Peyer's patch (tissue), 4 donors: ENCODE data around the gene SUCLG1.

Experiments
- POLR2A ChIP-seq, 2 donors: fragments of 450-650 bp; IDR thresholded peaks; one replicate each; pipeline ENCODE4 v1.5.1; 2017; ENCODE audit warnings: antibody characterized with exemption in 2 of 2, mild to moderate bottlenecking in 2 of 2, moderate library complexity in 2 of 2
- TF ChIP-seq, protein P1 (sequence below), 6 experiments: fragments of 450-650 bp in 4 of 6; fragments of 200-600 bp in 2 of 6; sonication (generic) in 1 of 6; IDR thresholded peaks; one replicate each; pipeline ENCODE4 v1.5.1; 2017 to 2019; ENCODE audit warnings: antibody characterized with exemption in 6 of 6, mild to moderate bottlenecking in 3 of 6, moderate library complexity in 1 of 6

DNA sequence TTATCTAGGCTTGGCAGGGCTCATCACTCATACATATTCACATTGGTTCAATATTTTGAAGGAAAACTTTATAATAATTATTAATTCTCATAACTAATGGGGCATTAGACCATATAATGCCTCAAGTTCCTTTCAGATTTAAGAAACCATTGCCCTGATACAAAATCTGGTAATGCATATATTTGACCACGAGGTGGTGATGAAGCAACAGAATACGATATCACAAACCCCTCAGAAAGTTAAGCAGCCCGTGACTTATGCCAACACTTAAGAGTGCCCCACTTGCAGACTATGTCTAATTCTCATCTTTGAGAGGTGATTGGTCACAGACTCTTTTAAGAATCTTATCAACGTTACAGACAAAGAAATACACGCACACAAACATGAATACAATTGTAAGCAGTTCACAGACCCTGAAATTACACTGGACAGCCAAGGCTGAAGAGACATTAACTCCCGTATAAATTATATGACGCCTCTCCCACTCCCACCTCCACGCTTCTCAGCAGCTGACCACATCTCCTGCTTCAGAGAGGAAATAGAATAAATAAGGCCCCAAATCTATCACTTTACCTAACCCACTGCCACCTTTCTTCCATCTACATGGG, 36.6 kb upstream of the SUCLG1 start:
- TF ChIP-seq, protein P1, sequence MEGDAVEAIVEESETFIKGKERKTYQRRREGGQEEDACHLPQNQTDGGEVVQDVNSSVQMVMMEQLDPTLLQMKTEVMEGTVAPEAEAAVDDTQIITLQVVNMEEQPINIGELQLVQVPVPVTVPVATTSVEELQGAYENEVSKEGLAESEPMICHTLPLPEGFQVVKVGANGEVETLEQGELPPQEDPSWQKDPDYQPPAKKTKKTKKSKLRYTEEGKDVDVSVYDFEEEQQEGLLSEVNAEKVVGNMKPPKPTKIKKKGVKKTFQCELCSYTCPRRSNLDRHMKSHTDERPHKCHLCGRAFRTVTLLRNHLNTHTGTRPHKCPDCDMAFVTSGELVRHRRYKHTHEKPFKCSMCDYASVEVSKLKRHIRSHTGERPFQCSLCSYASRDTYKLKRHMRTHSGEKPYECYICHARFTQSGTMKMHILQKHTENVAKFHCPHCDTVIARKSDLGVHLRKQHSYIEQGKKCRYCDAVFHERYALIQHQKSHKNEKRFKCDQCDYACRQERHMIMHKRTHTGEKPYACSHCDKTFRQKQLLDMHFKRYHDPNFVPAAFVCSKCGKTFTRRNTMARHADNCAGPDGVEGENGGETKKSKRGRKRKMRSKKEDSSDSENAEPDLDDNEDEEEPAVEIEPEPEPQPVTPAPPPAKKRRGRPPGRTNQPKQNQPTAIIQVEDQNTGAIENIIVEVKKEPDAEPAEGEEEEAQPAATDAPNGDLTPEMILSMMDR (IDR thresholded peaks at IDR 0.05), result peak; percentile 46 to 88 (median 78)
- no peak for TF ChIP-seq POLR2A (IDR thresholded peaks at IDR 0.05)
